Airway epithelial cell (primary cell): Measurements from ENCODE around the gene DDX10. TPM values are rescaled to one million over a fixed set of nuclear protein-coding genes. Genes with fewer than 3 reads are reported as not detected.

Experiments
- total RNA-seq: library from RNA; depleted of rRNA; stranded (reverse); fragments of >200 nt; gene quantifications from 2 replicates; pipeline ENCODE4 v1.2.3, GENCODE V29; 2015

The DDX10 gene
- 21.7 and 21.9 TPM in 2 replicates for total RNA-seq

GRCh38 chr11:108664730-108665525 is at the start of gene DDX10:
Gene DDX10, plus strand, starts transcription at chr11:108665069. Its CDS starts 85 bp downstream, at chr11:108665154.

Other genes starting within 250 kb of the DDX10 start
- 1.4 and 2.1 TPM in 2 replicates for gene C11orf65, start 197.5 kb upstream of the DDX10 start, total RNA-seq
- 10.7 and 12.3 TPM in 2 replicates for gene POGLUT3, start 166.7 kb upstream of the DDX10 start, total RNA-seq
- gene EXPH5, start 71.3 kb upstream of the DDX10 start, total RNA-seq = 4.8 and 8.7 TPM in 2 replicates